ENCODE results near the gene KATNAL2.

GRCh38 chr18:46909497-46909896, 7.9 kb upstream of the KATNAL2 start:
- TF ChIP-seq CTCF (IDR thresholded peaks at IDR 0.05) (no peak), POLR2A (IDR thresholded peaks at IDR 0.05) (no peak)
